IMR-90 (cell line): ENCODE results near the gene CLDN6. TPM values are rescaled to one million over a fixed set of nuclear protein-coding genes. Genes with fewer than 3 reads are reported as not detected.

Experiments used
- ATAC-seq: fragments of 200-7000 bp; cut with Tn5 transposase; 2 replicates; pipeline ENCODE4 v1.9.1; 2020; ENCODE audit warnings: low read depth, mild to moderate bottlenecking, moderate library complexity
- BruUV-seq: library from RNA; stranded (reverse); fragments of 400-500 nt; replicated peaks from 2 replicates; lab custom pipeline; 2021; lab: Mats Ljungman, UMichigan
- CTCF ChIA-PET: fragments of 300-600 bp; formaldehyde crosslinking; extraction: SDS; loops from one replicate; lab custom pipeline; 2021; ENCODE audit warnings: antibody characterized with exemption; lab: Yijun Ruan, JAX
- POLR2A ChIA-PET: fragments of 300-600 bp; sonication (Branson Sonifier 250); formaldehyde crosslinking; loops from one replicate; lab custom pipeline; 2022; ENCODE audit warnings: antibody characterized with exemption; ENCODE audit not compliant: unreplicated experiment; lab: Charles Lee
- DNase-seq: peaks from one replicate; pipeline ENCODE4 v3.0.0; 2013
- H2AFZ ChIP-seq: replicated peaks from 2 replicates; pipeline ENCODE3; 2013; ENCODE audit warnings: low read length, mild to moderate bottlenecking; ENCODE audit not compliant: poor library complexity
- H2AK5ac ChIP-seq: 2 replicates; pipeline ENCODE4 v1.6.1; 2013; ENCODE audit warnings: low read depth, low read length, inconsistent platforms
- H2AK9ac ChIP-seq: replicated peaks from 2 replicates; pipeline ENCODE3; 2013; ENCODE audit warnings: mild to moderate bottlenecking, low read depth, low read length, moderate library complexity; ENCODE audit not compliant: poor library complexity
- H2BK120ac ChIP-seq: 2 replicates; pipeline ENCODE4 v1.6.1; 2013; ENCODE audit warnings: low read depth, low read length, inconsistent platforms
- H2BK15ac ChIP-seq: 3 replicates; pipeline ENCODE4 v1.6.1; 2013; ENCODE audit warnings: low read depth, low read length, inconsistent platforms
- H2BK20ac ChIP-seq: 2 replicates; pipeline ENCODE4 v1.6.1; 2013; ENCODE audit warnings: low read depth, mild to moderate bottlenecking, inconsistent platforms, low read length, moderate library complexity
- H2BK5ac ChIP-seq: 2 replicates; pipeline ENCODE4 v1.6.1; 2013; ENCODE audit warnings: mild to moderate bottlenecking, low read depth, low read length, inconsistent platforms; ENCODE audit not compliant: poor library complexity, severe bottlenecking
- H3K14ac ChIP-seq: replicated peaks from 2 replicates; pipeline ENCODE4 v1.6.1; 2013; ENCODE audit warnings: low read depth, low read length, inconsistent platforms
- H3K18ac ChIP-seq: 2 replicates; pipeline ENCODE4 v1.6.1; 2013; ENCODE audit warnings: low read depth, low read length, control low read depth
- H3K23ac ChIP-seq: 2 replicates; pipeline ENCODE4 v1.6.1; 2013; ENCODE audit warnings: low read depth, low read length, inconsistent platforms
- H3K27ac ChIP-seq: 2 replicates; pipeline ENCODE4 v1.5.1; 2013; ENCODE audit warnings: mild to moderate bottlenecking, control low read depth, low read length; ENCODE audit not compliant: insufficient read depth
- H3K27me3 ChIP-seq: 2 replicates; pipeline ENCODE4 v1.6.1; 2013; ENCODE audit warnings: low read length; ENCODE audit not compliant: control insufficient read depth, insufficient read depth
- H3K36me3 ChIP-seq: 2 replicates; pipeline ENCODE4 v1.6.1; 2013; ENCODE audit warnings: low read length, mixed read lengths; ENCODE audit not compliant: control insufficient read depth, insufficient read depth
- H3K4ac ChIP-seq: 2 replicates; pipeline ENCODE4 v1.6.1; 2013; ENCODE audit warnings: low read depth, low read length, inconsistent platforms
- H3K4me1 ChIP-seq: 2 replicates; pipeline ENCODE4 v1.6.1; 2013; ENCODE audit warnings: low read length, mixed read lengths; ENCODE audit not compliant: control insufficient read depth, insufficient read depth
- H3K4me2 ChIP-seq: 2 replicates; pipeline ENCODE4 v1.6.1; 2013; ENCODE audit warnings: low read depth, mild to moderate bottlenecking, control low read depth, low read length, moderate library complexity
- H3K4me3 ChIP-seq: 2 replicates; pipeline ENCODE4 v1.5.1; 2013; ENCODE audit warnings: low read depth, mild to moderate bottlenecking, control low read depth, low read length, moderate library complexity; ENCODE audit not compliant: insufficient read depth
- H3K56ac ChIP-seq: 2 replicates; pipeline ENCODE4 v1.6.1; 2013; ENCODE audit warnings: low read length, inconsistent platforms; ENCODE audit not compliant: insufficient read depth; ENCODE audit errors: extremely low read depth
- H3K79me1 ChIP-seq, 2 experiments: 2 replicates each; pipeline ENCODE4 v1.6.1; 2013; ENCODE audit warnings: low read length in 2 of 2, inconsistent platforms in 1 of 2, low read depth in 1 of 2
- H3K9ac ChIP-seq: 2 replicates; pipeline ENCODE4 v1.6.1; 2013; ENCODE audit warnings: low read depth, low read length, control low read depth
- H3K9me1 ChIP-seq: 2 replicates; pipeline ENCODE4 v1.6.1; 2013; ENCODE audit warnings: low read length, inconsistent platforms; ENCODE audit not compliant: insufficient read depth
- H3K9me3 ChIP-seq: 2 replicates; pipeline ENCODE4 v1.6.1; 2013; ENCODE audit warnings: low read length; ENCODE audit not compliant: control insufficient read depth, insufficient read depth
- H4K20me1 ChIP-seq: 2 replicates; pipeline ENCODE4 v1.6.1; 2013; ENCODE audit warnings: low read length, inconsistent platforms; ENCODE audit not compliant: insufficient read depth
- H4K5ac ChIP-seq: 2 replicates; pipeline ENCODE4 v1.6.1; 2013; ENCODE audit warnings: mild to moderate bottlenecking, low read depth, low read length, control low read depth
- H4K8ac ChIP-seq, 2 experiments: 2 replicates each; pipeline ENCODE4 v1.6.1; 2013; ENCODE audit warnings: low read depth in 2 of 2, low read length in 2 of 2, control low read depth in 1 of 2, inconsistent platforms in 1 of 2
- H4K91ac ChIP-seq: 2 replicates; pipeline ENCODE4 v1.6.1; 2013; ENCODE audit warnings: low read depth, low read length, inconsistent platforms; ENCODE audit not compliant: insufficient read depth
- BHLHE40 ChIP-seq: fragments of 150-350 bp; IDR thresholded peaks from 2 replicates; pipeline ENCODE4 v1.6.1; 2016; ENCODE audit warnings: mild to moderate bottlenecking, low read depth, low read length
- ELK1 ChIP-seq: fragments of 150-350 bp; IDR thresholded peaks from 2 replicates; pipeline ENCODE4 v1.6.1; 2016; ENCODE audit warnings: low read depth, mild to moderate bottlenecking, low read length, moderate library complexity, borderline replicate concordance
- FOS ChIP-seq: fragments of 150-350 bp; IDR thresholded peaks from 2 replicates; pipeline ENCODE4 v1.6.1; 2016; ENCODE audit warnings: low read depth, low read length
- MAZ ChIP-seq: IDR thresholded peaks from 2 replicates; pipeline ENCODE4 v1.6.1; 2012; ENCODE audit warnings: low read depth, mild to moderate bottlenecking, low read length, improper control_type of control experiment, moderate library complexity, borderline replicate concordance
- NFE2L2 ChIP-seq: fragments of 150-350 bp; IDR thresholded peaks from 2 replicates; pipeline ENCODE4 v1.6.1; 2016; ENCODE audit warnings: low read depth, mild to moderate bottlenecking, low read length
- RAD21 ChIP-seq: IDR thresholded peaks from 2 replicates; pipeline ENCODE4 v1.6.1; 2012; ENCODE audit warnings: low read length, improper control_type of control experiment
- RCOR1 ChIP-seq: IDR thresholded peaks from 2 replicates; pipeline ENCODE4 v1.6.1; 2012; ENCODE audit warnings: mild to moderate bottlenecking, low read length, improper control_type of control experiment; ENCODE audit not compliant: insufficient replicate concordance
- WGBS, 2 experiments: methylation state at CpG; one replicate each; pipeline versions ENCODE4 v1.1.5 to v1.1.7; 2013; ENCODE audit warnings: missing lambda C conversion rate in 2 of 2; ENCODE audit not compliant: insufficient read length in 1 of 2; ENCODE audit errors: extremely low coverage in 2 of 2; 5-methylcytosine and 5-hydroxymethylcytosine counted together
- dilution Hi-C: fragments of 300-500 bp; cut with HindIII; formaldehyde crosslinking; loops from one replicate; pipeline ENCODE4 v1.14.3; 2018; ENCODE audit warnings: low sequenced_read_pairs; ENCODE audit not compliant: unreplicated experiment
- in situ Hi-C: fragments of 300-500 bp; cut with MboI; formaldehyde crosslinking; loops from 3 replicates; pipeline ENCODE4 v1.14.3; 2019; ENCODE audit warnings: low sequenced_read_pairs, inconsistent platforms, mixed read lengths
- intact Hi-C: fragments of 100-400 bp; cut with micrococcal nuclease; formaldehyde crosslinking; loops from 2 replicates; pipeline ENCODE4 v1.10.0; 2022
- polyA plus RNA-seq, 3 experiments: library from polyadenylated mRNA; depleted of rRNA; stranded (reverse); fragments of >200 nt; gene quantifications; 2 replicates each; pipeline ENCODE4 v1.2.3, GENCODE V29; 2012; ENCODE audit warnings: low replicate concordance in 1 of 3
- total RNA-seq: library from RNA; depleted of rRNA; stranded (reverse); fragments of >200 nt; gene quantifications from 2 replicates; pipeline ENCODE4 v1.2.3, GENCODE V29; 2012
- TF ChIP-seq, protein P1 (sequence below): conservative IDR thresholded peaks from 2 replicates; pipeline ENCODE4 v1.5.1; 2012; ENCODE audit warnings: mild to moderate bottlenecking, low read depth, low read length, improper control_type of control experiment

CLDN6 gene
- total and polyA plus RNA-seq, 2 of the 4 experiments (the other 2 are of a cell fraction): 0.14 TPM; not detected in 1

- ChIA-PET CTCF (interaction anchor here (0.7 kb wide), 1 partner anchor 11 kb away, joined by 12 read pairs; no protein-coding TSS in a partner anchor), POLR2A (no interaction called here)
- Histone ChIP-seq H3K23ac (no peak overlapping the region), H2AFZ (no peak overlapping the region), H3K27me3 (peaks cover 33% of the 10 kb centered on the region), H3K4ac (no peak overlapping the region), H2AK5ac (no peak overlapping the region), H3K79me1 (peaks cover 0 to 7% of the 10 kb centered on the region in 2 experiments; a peak in 2 of 4 replicates), H3K4me1 (0 out of 2 replicates have a peak, but pooled peaks cover 3% of the 10 kb centered on the region), H2AK9ac (no peak overlapping the region), H4K8ac (no peak overlapping the region), H3K56ac (no peak overlapping the region), H4K5ac (no peak overlapping the region), H3K18ac (no peak overlapping the region), H4K20me1 (peaks cover 4% of the 10 kb centered on the region; the same call in 1 of the 2 replicates), H3K9ac (no peak overlapping the region), H3K9me1 (no peaks in the 10 kb centered on the region), H3K4me3 (no peak overlapping the region), H4K91ac (no peak overlapping the region), H3K9me3 (no peaks in the 10 kb centered on the region), H3K4me2 (no peak overlapping the region), H3K14ac (no peak overlapping the region), H2BK20ac (no peak overlapping the region), H3K27ac (no peak overlapping the region), H3K36me3 (no peaks in the 10 kb centered on the region), H2BK120ac (no peak overlapping the region), H2BK5ac (no peak overlapping the region), H2BK15ac (no peak overlapping the region)
- intact Hi-C loops: no loop called here
- in situ Hi-C loops: no loop called here
- WGBS, 2 experiments: no CpG with 5 or more reads among the region's 6 CpGs
- BruUV-seq: no TSS peak
- DNase-seq: no peak
- no peak for ATAC-seq
- dilution Hi-C loops: no loop called here
- no peak for TF ChIP-seq NFE2L2
- TF ChIP-seq RCOR1: no peak
- no peak for TF ChIP-seq RAD21
- TF ChIP-seq FOS: no peak
- TF ChIP-seq, protein P1, sequence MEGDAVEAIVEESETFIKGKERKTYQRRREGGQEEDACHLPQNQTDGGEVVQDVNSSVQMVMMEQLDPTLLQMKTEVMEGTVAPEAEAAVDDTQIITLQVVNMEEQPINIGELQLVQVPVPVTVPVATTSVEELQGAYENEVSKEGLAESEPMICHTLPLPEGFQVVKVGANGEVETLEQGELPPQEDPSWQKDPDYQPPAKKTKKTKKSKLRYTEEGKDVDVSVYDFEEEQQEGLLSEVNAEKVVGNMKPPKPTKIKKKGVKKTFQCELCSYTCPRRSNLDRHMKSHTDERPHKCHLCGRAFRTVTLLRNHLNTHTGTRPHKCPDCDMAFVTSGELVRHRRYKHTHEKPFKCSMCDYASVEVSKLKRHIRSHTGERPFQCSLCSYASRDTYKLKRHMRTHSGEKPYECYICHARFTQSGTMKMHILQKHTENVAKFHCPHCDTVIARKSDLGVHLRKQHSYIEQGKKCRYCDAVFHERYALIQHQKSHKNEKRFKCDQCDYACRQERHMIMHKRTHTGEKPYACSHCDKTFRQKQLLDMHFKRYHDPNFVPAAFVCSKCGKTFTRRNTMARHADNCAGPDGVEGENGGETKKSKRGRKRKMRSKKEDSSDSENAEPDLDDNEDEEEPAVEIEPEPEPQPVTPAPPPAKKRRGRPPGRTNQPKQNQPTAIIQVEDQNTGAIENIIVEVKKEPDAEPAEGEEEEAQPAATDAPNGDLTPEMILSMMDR: no peak
- no peak for TF ChIP-seq MAZ
- no peak for TF ChIP-seq BHLHE40
- no peak for TF ChIP-seq ELK1
Observed at GRCh38 chr16:3014971-3015370, 3.0 kb downstream of the CLDN6 start.
